ENCODE results near the gene CSF2.

GRCh38 chr5:132070460-132071337 is 2.9 kb upstream of the CSF2 start:
- no peak for TF ChIP-seq POLR2A (IDR thresholded peaks at IDR 0.05)
- no peak for TF ChIP-seq CTCF (IDR thresholded peaks at IDR 0.05)

Measured in transverse colon (tissue), 3 donors.